NB4 (cell line): ENCODE results near the gene CYBA.

Experiments
- CTCF ChIP-seq: IDR thresholded peaks from one replicate; pipeline ENCODE4 v1.5.1; 2012; ENCODE audit warnings: low read depth, low read length
- POLR2A ChIP-seq: IDR thresholded peaks from 2 replicates; pipeline ENCODE4 v1.6.1; 2011; ENCODE audit warnings: mild to moderate bottlenecking; ENCODE audit not compliant: insufficient read length; ENCODE audit errors: extremely low read depth

DNA sequence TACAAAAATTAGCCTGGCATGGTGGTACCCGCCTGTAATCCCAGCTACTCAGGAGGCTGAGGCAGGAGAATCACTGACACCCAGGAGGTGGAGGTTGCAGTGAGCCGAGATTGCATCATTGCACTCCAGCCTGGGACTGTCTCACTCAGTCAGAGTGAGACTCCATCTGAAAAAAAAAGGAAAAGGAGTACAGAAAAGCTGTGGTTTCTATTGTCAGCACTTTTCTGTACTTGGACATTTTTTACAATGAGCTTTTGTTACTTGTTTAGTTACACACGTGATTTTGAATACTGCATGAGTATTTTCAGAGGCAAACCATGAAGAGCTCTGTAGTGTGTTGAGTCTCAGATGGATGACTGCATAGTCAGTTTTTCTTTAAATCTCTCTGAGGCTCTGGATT lies 54.4 kb downstream of the CYBA start:
- TF ChIP-seq CTCF (no peak), POLR2A (no peak)
